Uterus (tissue), 2 donors: ENCODE data around the gene KLK13.

Experiments
- CTCF ChIP-seq, 4 experiments: fragments of 200-600 bp in 2 of 4; fragments of 450-650 bp in 2 of 4; sonication (generic) in 2 of 4; IDR thresholded peaks; one replicate each; pipeline ENCODE4 v1.5.1; 2016 to 2019; ENCODE audit warnings: antibody characterized with exemption in 4 of 4, mild to moderate bottlenecking in 2 of 4, moderate library complexity in 1 of 4
- POLR2A ChIP-seq, 2 donors: fragments of 450-650 bp; IDR thresholded peaks; one replicate each; pipeline ENCODE4 v1.6.1; 2016; ENCODE audit warnings: antibody characterized with exemption in 2 of 2, mild to moderate bottlenecking in 1 of 2, moderate library complexity in 1 of 2

DNA sequence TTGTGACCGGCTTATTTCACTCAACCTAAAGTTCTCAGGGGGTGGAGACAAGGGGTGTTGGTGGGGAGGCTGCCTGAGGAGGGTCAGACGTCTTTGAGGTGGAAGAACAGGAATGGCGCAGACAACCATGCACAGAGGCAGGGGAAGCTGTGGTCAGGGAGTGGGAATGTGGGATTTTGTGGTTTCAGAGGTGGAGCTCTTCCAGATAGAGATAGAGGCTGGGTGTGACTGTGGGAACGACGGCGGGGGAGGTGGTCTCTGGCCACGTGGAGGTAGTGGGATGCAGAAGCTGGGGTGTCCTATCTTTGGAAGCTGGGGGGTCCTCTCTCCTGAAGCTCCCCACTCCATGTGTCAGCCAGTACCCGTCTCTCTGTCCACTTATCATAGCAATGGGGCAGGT, 25.6 kb upstream of the KLK13 start:
- no peak for TF ChIP-seq POLR2A (IDR thresholded peaks at IDR 0.05)
- no peak for TF ChIP-seq CTCF (IDR thresholded peaks at IDR 0.05)
